Upper lobe of left lung (tissue), 6 donors: ENCODE data around the gene CREG1. TPM values are rescaled to one million over a fixed set of nuclear protein-coding genes. Genes with fewer than 3 reads are reported as not detected.

Experiments
- ATAC-seq, 2 donors: fragments of 200-7000 bp; cut with Tn5 transposase; one replicate each; pipeline ENCODE4 v1.9.1; 2022; ENCODE audit warnings: mild to moderate bottlenecking in 2 of 2, moderate library complexity in 2 of 2; ENCODE audit not compliant: low FRiP score in 2 of 2
- DNase-seq, 2 donors: peaks; one replicate each; pipeline ENCODE4 v3.0.0-alpha.2; 2019 to 2020
- H3K27ac ChIP-seq, 4 donors: fragments of 200-600 bp; sonication (generic); one replicate each; pipeline ENCODE4 v1.5.1; 2016 to 2019
- H3K27me3 ChIP-seq, 4 donors: fragments of 200-600 bp; sonication (generic); one replicate each; pipeline ENCODE4 v1.5.1; 2017 to 2019
- H3K36me3 ChIP-seq, 4 donors: fragments of 200-600 bp; sonication (generic); one replicate each; pipeline ENCODE4 v1.5.1; 2016 to 2019
- H3K4me1 ChIP-seq, 4 donors: fragments of 200-600 bp; sonication (generic); one replicate each; pipeline ENCODE4 v1.5.1; 2018 to 2019
- H3K4me3 ChIP-seq, 4 donors: fragments of 200-600 bp; sonication (generic); one replicate each; pipeline ENCODE4 v1.5.1; 2017 to 2019; ENCODE audit warnings: mild to moderate bottlenecking in 2 of 4, moderate library complexity in 1 of 4
- H3K9me3 ChIP-seq, 4 donors: fragments of 200-600 bp; sonication (generic); one replicate each; pipeline ENCODE4 v1.5.1; 2018 to 2019
- CTCF ChIP-seq, 6 experiments: fragments of 450-650 bp in 4 of 6; fragments of 200-600 bp in 2 of 6; sonication (generic) in 2 of 6; IDR thresholded peaks; one replicate each; pipeline ENCODE4 v1.5.1; 2016 to 2019; ENCODE audit warnings: antibody characterized with exemption in 6 of 6
- EP300 ChIP-seq, 4 donors: sonication (generic); formaldehyde crosslinking; IDR thresholded peaks; one replicate each; pipeline ENCODE4 v1.5.1; 2017; ENCODE audit warnings: antibody characterized with exemption in 4 of 4, control low read depth in 2 of 4
- POLR2A ChIP-seq, 4 donors: fragments of 450-650 bp; IDR thresholded peaks; one replicate each; pipeline ENCODE4 v1.5.1; 2016 to 2017; ENCODE audit warnings: antibody characterized with exemption in 4 of 4, mild to moderate bottlenecking in 2 of 4
- POLR2AphosphoS5 ChIP-seq, 2 donors: sonication (generic); formaldehyde crosslinking; IDR thresholded peaks; one replicate each; pipeline ENCODE4 v1.5.1; 2017; ENCODE audit warnings: antibody characterized with exemption in 2 of 2
- WGBS, 2 donors: methylation state at CpG; one replicate each; pipeline ENCODE4 v1.1.5; 2017 to 2018; 5-methylcytosine and 5-hydroxymethylcytosine counted together
- total RNA-seq, 6 donors: library from RNA; depleted of rRNA in 4 of 6; stranded (reverse); fragments of >200 nt in 4 of 6; gene quantifications; one replicate each; pipeline versions ENCODE4 v1.1.0 to v1.2.1, GENCODE V29; 2016 to 2021
- donor health status: DM: no; HTN: no; CAD: no; lungs with moderate emphysema.
- donor health status: DM: no; HTN: yes; CAD: no; lungs with severe emphysema.

CREG1 gene
- total RNA-seq, 6 donors from 2014 or later: 114 to 235 (median 141) TPM

DNA sequence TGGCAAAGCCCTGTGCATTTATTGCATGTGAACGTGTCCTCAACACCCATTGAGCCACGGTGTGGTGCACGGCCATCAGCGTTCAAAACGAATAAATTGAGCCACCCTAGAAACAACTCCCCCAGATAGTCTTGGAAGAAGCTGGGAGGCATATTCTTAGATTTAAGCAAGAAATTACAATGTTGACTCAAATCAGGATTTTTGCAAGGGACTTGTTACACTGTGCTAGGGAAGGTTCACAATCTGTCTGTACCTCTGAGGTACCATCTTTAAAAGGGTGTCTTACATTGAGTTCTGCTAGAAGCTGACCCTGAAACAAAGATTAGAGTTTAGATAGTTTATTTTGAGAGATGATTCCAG, 51.4 kb downstream of the CREG1 start:
- no peaks in the 10 kb centered on the region for H3K27me3 ChIP-seq
- no peaks in the 10 kb centered on the region for H3K36me3 ChIP-seq
- ATAC-seq (no peak), DNase-seq (no peak)
- 88 to 91% methylated on average over 5 of the region's 5 CpGs for WGBS, 2 donors
- no peak overlapping the region for H3K4me3 ChIP-seq
- no peak for TF ChIP-seq CTCF (IDR thresholded peaks at IDR 0.05)
- TF ChIP-seq POLR2AphosphoS5 (IDR thresholded peaks at IDR 0.05): no peak
- TF ChIP-seq EP300 (IDR thresholded peaks at IDR 0.05): no peak
- TF ChIP-seq POLR2A (IDR thresholded peaks at IDR 0.05): no peak
- peaks cover 0 to 2% (median 0%) of the 10 kb centered on the region in 4 donors for H3K4me1 ChIP-seq
- H3K27ac ChIP-seq: no peak overlapping the region
- no peaks in the 10 kb centered on the region for H3K9me3 ChIP-seq

DNA sequence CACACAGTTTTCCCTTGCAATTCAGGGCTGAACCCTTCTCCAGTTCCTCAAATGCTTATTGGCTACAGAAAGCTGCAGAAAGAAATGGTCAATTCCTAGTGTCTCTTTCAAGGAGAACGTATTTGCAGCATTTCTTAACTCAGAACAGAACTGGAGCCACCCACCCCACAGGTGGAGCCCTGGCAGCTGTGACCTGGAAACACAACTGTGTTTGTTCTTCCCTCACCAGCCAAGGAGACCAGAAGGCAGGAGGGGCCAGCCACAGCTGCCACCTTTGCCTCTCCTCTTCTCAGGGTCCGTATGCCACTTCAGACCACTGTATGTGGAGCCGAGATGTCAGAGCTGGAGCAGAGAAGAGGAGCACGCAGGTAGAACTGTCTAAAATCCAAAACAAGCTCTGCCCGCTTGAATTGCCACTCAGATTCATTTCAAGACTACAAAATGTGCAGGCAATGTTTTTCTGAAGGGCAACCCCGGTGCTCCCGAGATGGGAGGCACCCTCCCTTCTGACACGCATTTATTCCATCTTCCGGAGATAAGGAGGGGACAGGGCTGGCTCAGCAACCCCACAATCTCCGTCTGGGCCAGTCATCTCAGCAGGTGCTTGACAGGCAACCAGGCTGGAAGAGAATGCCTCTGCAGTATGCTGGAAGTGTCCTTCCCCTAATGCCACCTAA, 51.9 kb downstream of the CREG1 start:
- Histone ChIP-seq H3K9me3 (no peaks in the 10 kb centered on the region), H3K4me1 (peaks cover 0 to 2% (median 0%) of the 10 kb centered on the region in 4 donors), H3K27ac (no peak overlapping the region), H3K4me3 (no peak overlapping the region), H3K36me3 (no peaks in the 10 kb centered on the region), H3K27me3 (no peaks in the 10 kb centered on the region)
- no peak for TF ChIP-seq POLR2AphosphoS5 (IDR thresholded peaks at IDR 0.05)
- TF ChIP-seq POLR2A (IDR thresholded peaks at IDR 0.05): no peak
- no peak for TF ChIP-seq EP300 (IDR thresholded peaks at IDR 0.05)
- no peak for TF ChIP-seq CTCF (IDR thresholded peaks at IDR 0.05)
- ATAC-seq (no peak), DNase-seq (no peak)
- 54 to 66% methylated on average over 10 of the region's 10 CpGs for WGBS, 2 donors

GRCh38 chr1:167500283-167500860, 53.2 kb downstream of the CREG1 start:
- WGBS, 2 donors: 86 to 87% methylated on average over 4 of the region's 4 CpGs
- TF ChIP-seq POLR2A (IDR thresholded peaks at IDR 0.05) (no peak), POLR2AphosphoS5 (IDR thresholded peaks at IDR 0.05) (no peak), EP300 (IDR thresholded peaks at IDR 0.05) (no peak), CTCF (IDR thresholded peaks at IDR 0.05) (no peak)
- Histone ChIP-seq H3K4me3 (no peak overlapping the region), H3K9me3 (no peaks in the 10 kb centered on the region), H3K36me3 (no peaks in the 10 kb centered on the region), H3K4me1 (peaks cover 0 to 2% (median 0%) of the 10 kb centered on the region in 4 donors), H3K27me3 (no peaks in the 10 kb centered on the region), H3K27ac (no peak overlapping the region)
- no peak for ATAC-seq
- no peak for DNase-seq

DNA sequence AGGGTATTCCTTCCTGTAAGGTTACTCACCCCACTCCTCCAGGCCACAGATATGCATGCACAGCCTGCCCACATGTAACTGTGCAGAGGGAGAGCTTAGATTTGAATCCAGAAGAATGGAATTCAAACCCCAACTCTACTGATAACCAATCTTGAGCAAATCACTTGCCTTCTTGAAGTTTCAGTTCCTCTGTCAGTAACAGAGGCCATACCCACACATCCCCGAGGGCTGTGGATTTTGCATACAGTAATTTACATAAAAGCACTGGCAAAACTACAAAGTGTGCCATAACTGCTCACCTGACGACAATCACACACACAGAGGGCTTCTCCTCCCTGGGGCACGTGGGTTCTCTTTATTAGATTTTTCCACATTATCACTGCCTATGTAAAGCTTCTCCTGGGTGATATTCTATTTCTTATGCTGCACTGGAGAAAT, 53.9 kb downstream of the CREG1 start:
- H3K9me3 ChIP-seq: no peaks in the 10 kb centered on the region
- DNase-seq: no peak
- H3K4me3 ChIP-seq: no peak overlapping the region
- no peak for TF ChIP-seq POLR2A (IDR thresholded peaks at IDR 0.05)
- WGBS, 2 donors: 58 to 74% methylated on average over 3 of the region's 3 CpGs
- H3K36me3 ChIP-seq: no peaks in the 10 kb centered on the region
- no peak overlapping the region for H3K27ac ChIP-seq
- H3K27me3 ChIP-seq: no peaks in the 10 kb centered on the region
- peaks cover 0 to 2% (median 0%) of the 10 kb centered on the region in 4 donors for H3K4me1 ChIP-seq
- ATAC-seq: no peak

DNA sequence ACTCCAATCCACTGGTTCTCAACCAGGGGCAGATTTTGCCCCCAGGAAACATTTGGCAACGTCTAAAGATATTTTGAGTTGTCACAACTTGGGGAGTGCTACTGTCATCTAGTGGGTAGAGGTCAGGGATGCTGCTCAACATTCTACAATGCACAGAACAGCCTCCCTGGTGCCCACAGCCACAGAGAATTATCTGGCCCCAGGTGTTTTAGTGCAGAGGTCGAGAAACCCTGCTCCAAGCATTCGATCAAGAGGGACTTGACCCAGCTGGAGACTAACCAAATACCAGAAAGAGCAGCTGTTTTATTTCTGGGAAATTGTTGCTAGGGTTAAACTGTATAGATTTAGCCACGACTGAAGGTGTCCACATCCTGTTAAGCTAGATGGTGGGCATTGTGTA, 54.5 kb downstream of the CREG1 start:
- no peak for ATAC-seq
- 22 to 49% methylated on average over 1 to 4 of the region's 4 CpGs for WGBS, 2 donors
- no peaks in the 10 kb centered on the region for H3K27me3 ChIP-seq

More for the DNA sequence above, 54.5 kb downstream of the CREG1 start:
- DNase-seq: no peak
- H3K9me3 ChIP-seq: no peaks in the 10 kb centered on the region
- peaks cover 0 to 2% (median 0%) of the 10 kb centered on the region in 4 donors for H3K4me1 ChIP-seq
- no peak overlapping the region for H3K4me3 ChIP-seq
- TF ChIP-seq EP300 (IDR thresholded peaks at IDR 0.05) (no peak), CTCF (IDR thresholded peaks at IDR 0.05) (no peak), POLR2AphosphoS5 (IDR thresholded peaks at IDR 0.05) (no peak), POLR2A (IDR thresholded peaks at IDR 0.05) (no peak)
- H3K27ac ChIP-seq: no peak overlapping the region
- H3K36me3 ChIP-seq: no peaks in the 10 kb centered on the region
